Gastrocnemius medialis (tissue), 4 donors: ENCODE measurements around the gene MTNR1A. TPM values are rescaled to one million over a fixed set of nuclear protein-coding genes. Genes with fewer than 3 reads are reported as not detected.
"Not testable (repeated sequence)": the region's sequence is repeated elsewhere in the genome, so short reads cannot be mapped to it uniquely, and the experiment has no call there.

Experiments used
- ATAC-seq, 2 donors: fragments of 150-250 bp; one replicate each; pipeline ENCODE4 v1.9.1; 2016
- DNase-seq, 2 donors: peaks; one replicate each; pipeline ENCODE4 v3.0.0-alpha.2; 2019
- H3K27ac ChIP-seq, 4 donors: fragments of 200-600 bp; sonication (generic); 1 replicate in 1 of 4; 2 replicates in 3 of 4; pipeline ENCODE4 v1.5.1; 2016 to 2018; ENCODE audit warnings: mild to moderate bottlenecking in 2 of 4, moderate library complexity in 1 of 4
- H3K27me3 ChIP-seq, 3 donors: fragments of 200-600 bp; sonication (generic) in 2 of 3; 1 replicate in 1 of 3; 2 replicates in 2 of 3; pipeline versions ENCODE4 v1.5.1 to v1.6.0; 2016 to 2019; ENCODE audit warnings: mild to moderate bottlenecking in 1 of 3, moderate library complexity in 1 of 3
- H3K36me3 ChIP-seq, 2 donors: fragments of 200-600 bp; sonication (generic) in 1 of 2; one replicate each; pipeline ENCODE4 v1.5.1; 2017 to 2018
- H3K4me1 ChIP-seq, 2 donors: fragments of 200-600 bp; sonication (generic) in 1 of 2; one replicate each; pipeline ENCODE4 v1.5.1; 2016 to 2017; ENCODE audit warnings: mild to moderate bottlenecking in 2 of 2
- H3K4me3 ChIP-seq, 4 donors: fragments of 200-600 bp; sonication (generic) in 3 of 4; 1 replicate in 1 of 4; 2 replicates in 3 of 4; pipeline ENCODE4 v1.5.1; 2016 to 2019; ENCODE audit warnings: mild to moderate bottlenecking in 2 of 4
- H3K9me3 ChIP-seq, 3 donors: fragments of 200-600 bp; sonication (generic) in 2 of 3; 1 replicate in 1 of 3; 2 replicates in 2 of 3; pipeline ENCODE4 v1.5.1; 2016 to 2019
- POLR2A ChIP-seq, 2 donors: fragments of 450-650 bp; IDR thresholded peaks; one replicate each; pipeline ENCODE4 v1.6.1; 2017; ENCODE audit warnings: antibody characterized with exemption in 2 of 2, mild to moderate bottlenecking in 2 of 2, moderate library complexity in 2 of 2
- in situ Hi-C, 4 donors: fragments of 200-750 bp; cut with MboI; loops; one replicate each; pipeline versions ENCODE4 v1.15.0 to v1.8.0; 2017; ENCODE audit warnings: low sequenced_read_pairs in 4 of 4
- intact Hi-C: fragments of 100-400 bp; cut with DNase I; formaldehyde crosslinking; loops from one replicate; pipeline ENCODE4 v1.15.1; 2023; ENCODE audit warnings: low total_unique reads
- total RNA-seq, 4 donors: library from RNA; depleted of rRNA; stranded (reverse); fragments of >200 nt; gene quantifications; one replicate each; pipeline versions ENCODE4 v1.1.0 to v1.2.3, GENCODE V29; 2016
- TF ChIP-seq, protein P1 (sequence below), 5 experiments: fragments of 450-650 bp in 3 of 5; fragments of 200-600 bp in 2 of 5; sonication (generic) in 2 of 5; IDR thresholded peaks in 4 of 5; conservative IDR thresholded peaks in 1 of 5; 1 replicate in 4 of 5; 2 replicates in 1 of 5; pipeline ENCODE4 v1.5.1; 2016 to 2019; ENCODE audit warnings: antibody characterized with exemption in 5 of 5, mild to moderate bottlenecking in 3 of 5, moderate library complexity in 3 of 5

The MTNR1A gene
- total RNA-seq, 4 donors from 2014 or later, result not detected

DNA sequence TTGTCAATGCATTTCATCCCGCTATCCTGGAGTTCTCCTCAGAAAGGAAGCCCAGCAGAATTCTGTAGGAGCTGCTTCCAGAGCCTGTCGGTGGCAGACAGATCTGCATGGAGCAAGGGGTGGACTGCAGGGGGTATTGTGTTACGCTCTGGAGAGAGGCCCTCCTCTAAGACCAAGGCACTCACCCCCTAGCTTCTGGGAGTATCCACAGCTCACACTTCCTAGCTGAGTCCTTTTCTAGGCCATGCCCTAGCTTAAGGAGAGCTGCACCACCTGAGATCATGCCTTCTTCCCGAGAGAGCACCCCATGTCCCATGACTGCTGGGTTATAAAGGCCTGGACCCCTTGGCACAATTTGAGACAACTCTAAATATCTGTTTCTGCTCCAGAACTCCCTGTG is 39.1 kb downstream of the MTNR1A start:
- no peak overlapping the region for H3K27ac ChIP-seq
- no peak overlapping the region for H3K4me3 ChIP-seq
- no peaks in the 10 kb centered on the region for H3K9me3 ChIP-seq
- ATAC-seq (no peak), DNase-seq (no peak)
- H3K27me3 ChIP-seq, result no peaks in the 10 kb centered on the region
- H3K36me3 ChIP-seq, result no peaks in the 10 kb centered on the region
- TF ChIP-seq, protein P1, sequence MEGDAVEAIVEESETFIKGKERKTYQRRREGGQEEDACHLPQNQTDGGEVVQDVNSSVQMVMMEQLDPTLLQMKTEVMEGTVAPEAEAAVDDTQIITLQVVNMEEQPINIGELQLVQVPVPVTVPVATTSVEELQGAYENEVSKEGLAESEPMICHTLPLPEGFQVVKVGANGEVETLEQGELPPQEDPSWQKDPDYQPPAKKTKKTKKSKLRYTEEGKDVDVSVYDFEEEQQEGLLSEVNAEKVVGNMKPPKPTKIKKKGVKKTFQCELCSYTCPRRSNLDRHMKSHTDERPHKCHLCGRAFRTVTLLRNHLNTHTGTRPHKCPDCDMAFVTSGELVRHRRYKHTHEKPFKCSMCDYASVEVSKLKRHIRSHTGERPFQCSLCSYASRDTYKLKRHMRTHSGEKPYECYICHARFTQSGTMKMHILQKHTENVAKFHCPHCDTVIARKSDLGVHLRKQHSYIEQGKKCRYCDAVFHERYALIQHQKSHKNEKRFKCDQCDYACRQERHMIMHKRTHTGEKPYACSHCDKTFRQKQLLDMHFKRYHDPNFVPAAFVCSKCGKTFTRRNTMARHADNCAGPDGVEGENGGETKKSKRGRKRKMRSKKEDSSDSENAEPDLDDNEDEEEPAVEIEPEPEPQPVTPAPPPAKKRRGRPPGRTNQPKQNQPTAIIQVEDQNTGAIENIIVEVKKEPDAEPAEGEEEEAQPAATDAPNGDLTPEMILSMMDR (IDR thresholded peaks at IDR 0.05 in 4 of 5, conservative IDR thresholded peaks at IDR 0.05 in 1 of 5), result no peak
- no peak for TF ChIP-seq POLR2A (IDR thresholded peaks at IDR 0.05)
- no peaks in the 10 kb centered on the region for H3K4me1 ChIP-seq
- intact Hi-C loops, result no loop called here
- in situ Hi-C loops, result no loop called here

DNA sequence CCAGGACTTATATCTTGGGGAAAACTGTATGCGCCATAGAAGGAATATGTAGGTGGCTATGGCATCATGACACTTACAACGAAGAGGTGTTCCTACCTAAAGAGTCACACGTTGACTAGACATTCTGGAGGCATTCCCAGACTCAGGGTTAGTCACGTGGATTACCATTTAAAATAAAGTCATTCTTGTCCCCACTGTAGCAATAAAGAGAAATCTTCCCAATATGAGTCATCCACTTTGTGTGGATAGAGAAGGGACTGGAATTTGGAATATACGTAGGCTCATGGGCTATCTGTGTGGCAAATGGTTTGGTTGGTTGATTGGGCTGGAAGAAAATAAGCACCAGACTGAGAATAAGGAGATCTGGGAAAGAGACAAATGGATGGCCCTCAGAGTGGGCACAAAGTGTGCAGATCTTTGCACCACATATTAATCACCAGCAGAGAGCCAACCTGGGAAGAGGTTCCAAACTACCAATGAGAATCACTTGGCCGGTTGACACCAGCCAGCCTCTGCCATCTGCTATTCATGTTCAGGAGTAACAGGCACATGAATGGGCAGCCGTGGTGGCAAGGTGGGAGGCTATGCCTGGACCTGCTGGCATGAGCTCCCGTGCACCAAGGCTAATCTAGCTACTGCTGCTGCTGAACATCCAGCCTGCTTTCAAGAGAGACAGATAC is 41.0 kb downstream of the MTNR1A start:
- no peaks in the 10 kb centered on the region for H3K4me1 ChIP-seq
- H3K27me3 ChIP-seq, result no peaks in the 10 kb centered on the region
- ATAC-seq (no peak), DNase-seq (no peak)
- no peaks in the 10 kb centered on the region for H3K9me3 ChIP-seq
- in situ Hi-C loops, result no loop called here
- no peak overlapping the region for H3K27ac ChIP-seq
- TF ChIP-seq POLR2A (IDR thresholded peaks at IDR 0.05), result no peak
- TF ChIP-seq, protein P1 (IDR thresholded peaks at IDR 0.05 in 4 of 5, conservative IDR thresholded peaks at IDR 0.05 in 1 of 5), result no peak
- H3K4me3 ChIP-seq, result no peak overlapping the region
- intact Hi-C loops, result no loop called here
- H3K36me3 ChIP-seq, result no peaks in the 10 kb centered on the region

DNA sequence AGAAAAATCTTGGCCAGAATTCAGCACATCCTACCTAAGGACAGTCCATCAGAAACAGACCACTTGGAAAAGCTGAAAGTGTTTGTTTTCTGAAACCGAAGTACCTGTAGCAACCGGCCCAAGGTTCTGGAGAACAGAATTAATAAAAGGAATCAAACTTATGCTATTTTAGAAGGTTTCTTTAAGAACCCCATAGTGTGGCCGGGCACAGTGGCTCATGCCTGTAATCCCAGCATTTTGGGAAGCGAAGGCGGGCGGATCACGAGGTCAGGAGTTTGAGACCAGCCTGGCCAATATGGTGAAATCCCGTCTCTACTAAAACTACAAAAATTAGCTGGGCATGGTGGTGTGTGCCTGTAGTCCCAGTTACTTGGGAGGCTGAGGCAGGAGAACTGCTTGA is 50.6 kb downstream of the MTNR1A start:
- H3K4me3 ChIP-seq, H3K4me1 ChIP-seq, H3K9me3 ChIP-seq, H3K27ac ChIP-seq, H3K27me3 ChIP-seq, DNase-seq, ATAC-seq, H3K36me3 ChIP-seq, in situ Hi-C loops, intact Hi-C loops: not testable (repeated sequence)

DNA sequence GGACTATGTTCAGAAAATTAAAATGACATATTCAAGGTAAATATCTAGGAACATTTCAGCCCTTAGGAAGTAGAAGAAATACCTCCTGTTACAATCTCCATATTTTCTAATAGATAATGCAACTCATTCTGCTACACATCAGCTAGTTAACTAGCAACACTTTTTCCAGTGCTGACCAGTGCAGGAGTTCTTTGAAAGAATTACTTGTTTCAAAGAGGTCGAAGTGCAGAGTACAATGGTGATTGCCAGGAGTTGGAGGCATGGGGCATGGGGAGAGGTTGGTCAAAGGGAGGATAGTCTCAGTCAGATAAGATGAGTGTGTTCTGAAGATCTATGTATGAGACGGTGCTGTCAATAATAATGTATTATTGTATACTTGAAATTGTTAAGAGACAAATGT is 53.1 kb downstream of the MTNR1A start:
- H3K27me3 ChIP-seq, result no peaks in the 10 kb centered on the region
- TF ChIP-seq, protein P1 (IDR thresholded peaks at IDR 0.05 in 4 of 5, conservative IDR thresholded peaks at IDR 0.05 in 1 of 5), result no peak
- no peak for TF ChIP-seq POLR2A (IDR thresholded peaks at IDR 0.05)
- H3K9me3 ChIP-seq, result no peaks in the 10 kb centered on the region
- in situ Hi-C loops, result no loop called here
- DNase-seq (no peak), ATAC-seq (no peak)
- H3K4me3 ChIP-seq, result no peak overlapping the region
- no peaks in the 10 kb centered on the region for H3K36me3 ChIP-seq
- intact Hi-C loops, result no loop called here
- no peak overlapping the region for H3K27ac ChIP-seq
- no peaks in the 10 kb centered on the region for H3K4me1 ChIP-seq

DNA sequence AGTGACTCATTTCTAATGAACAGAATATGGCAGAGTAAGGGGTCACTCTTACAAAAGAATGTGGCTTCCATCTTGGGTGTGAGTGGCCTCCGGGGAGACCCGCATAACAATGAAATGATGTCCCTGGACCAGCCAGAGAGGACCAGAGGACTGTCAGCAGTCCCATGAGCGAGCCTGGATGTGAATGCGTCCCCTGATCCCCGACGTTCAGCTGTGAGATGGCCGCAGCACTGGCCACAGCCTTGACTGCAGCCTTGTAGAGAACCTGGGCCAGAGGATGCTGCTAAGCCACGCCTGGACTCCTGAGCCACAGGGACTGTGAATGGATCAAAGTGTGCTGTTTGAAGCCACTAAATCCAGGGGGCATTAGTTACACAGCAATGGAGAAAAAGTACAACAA is 53.8 kb downstream of the MTNR1A start:
- H3K27me3 ChIP-seq, result no peaks in the 10 kb centered on the region
- no peak for TF ChIP-seq POLR2A (IDR thresholded peaks at IDR 0.05)
- TF ChIP-seq, protein P1 (IDR thresholded peaks at IDR 0.05 in 4 of 5, conservative IDR thresholded peaks at IDR 0.05 in 1 of 5), result no peak
- no peak for DNase-seq
- intact Hi-C loops (no loop called here), in situ Hi-C loops (no loop called here)
- H3K9me3 ChIP-seq, result no peaks in the 10 kb centered on the region
- no peak overlapping the region for H3K4me3 ChIP-seq
- ATAC-seq, result no peak
- H3K4me1 ChIP-seq, result no peaks in the 10 kb centered on the region
- no peaks in the 10 kb centered on the region for H3K36me3 ChIP-seq
- H3K27ac ChIP-seq, result no peak overlapping the region
